Activated naive CD4-positive, alpha-beta T cell treated with anti-CD3 and anti-CD28 coated beads, Interleukin-2, amount 50 U/mL, for 24 hours (primary cell): ENCODE data around the gene TSPAN14.
A peak's percentile ranks its signal among the peaks of the same experiment; 100 is the strongest.
"Not testable (repeated sequence)": the region's sequence is repeated elsewhere in the genome, so short reads cannot be mapped to it uniquely, and the experiment has no call there.

ENCODE experiments used
- H3K27ac Mint-ChIP-seq: one replicate; pipeline ENCODE4 v1.8.0; 2021; ENCODE audit warnings: mild to moderate bottlenecking, mixed read lengths
- H3K27me3 Mint-ChIP-seq: one replicate; pipeline ENCODE4 v1.8.0; 2021; ENCODE audit warnings: mixed read lengths
- H3K36me3 Mint-ChIP-seq: one replicate; pipeline ENCODE4 v1.8.0; 2021; ENCODE audit warnings: mixed read lengths
- H3K4me1 Mint-ChIP-seq: one replicate; pipeline ENCODE4 v1.8.0; 2021; ENCODE audit warnings: mixed read lengths
- H3K4me3 Mint-ChIP-seq: one replicate; pipeline ENCODE4 v1.8.0; 2021; ENCODE audit warnings: mild to moderate bottlenecking, mixed read lengths
- H3K9me3 Mint-ChIP-seq: one replicate; pipeline ENCODE4 v1.8.0; 2021; ENCODE audit warnings: mixed read lengths

TSPAN14 gene

GRCh38 chr10:80524190-80524909 lies 70.2 kb downstream of the TSPAN14 start:
- Mint-ChIP-seq H3K4me1 (peaks cover 64% of the 10 kb centered on the region), H3K36me3 (peaks cover 2% of the 10 kb centered on the region), H3K27me3 (no peaks in the 10 kb centered on the region), H3K27ac (peak overlapping the region; percentile 51), H3K9me3 (no peaks in the 10 kb centered on the region), H3K4me3 (no peak overlapping the region)

GRCh38 chr10:80526218-80526617 lies 72.1 kb downstream of the TSPAN14 start:
- H3K36me3 Mint-ChIP-seq: no peaks in the 10 kb centered on the region
- H3K27me3 Mint-ChIP-seq: no peaks in the 10 kb centered on the region
- peak overlapping the region; percentile 49 for H3K4me3 Mint-ChIP-seq
- H3K4me1 Mint-ChIP-seq: peaks cover 77% of the 10 kb centered on the region
- H3K9me3 Mint-ChIP-seq: no peaks in the 10 kb centered on the region
- H3K27ac Mint-ChIP-seq: peak overlapping the region; percentile 78

GRCh38 chr10:80526742-80527141 lies 72.6 kb downstream of the TSPAN14 start:
- Mint-ChIP-seq H3K36me3 (no peaks in the 10 kb centered on the region), H3K27me3 (no peaks in the 10 kb centered on the region), H3K4me3 (peak overlapping the region; percentile 49), H3K27ac (peak overlapping the region; percentile 78), H3K4me1 (peaks cover 82% of the 10 kb centered on the region), H3K9me3 (no peaks in the 10 kb centered on the region)

- H3K27me3 Mint-ChIP-seq: no peaks in the 10 kb centered on the region
- no peak overlapping the region for H3K4me3 Mint-ChIP-seq
- no peaks in the 10 kb centered on the region for H3K36me3 Mint-ChIP-seq
- no peaks in the 10 kb centered on the region for H3K9me3 Mint-ChIP-seq
- peaks cover 90% of the 10 kb centered on the region for H3K4me1 Mint-ChIP-seq
- H3K27ac Mint-ChIP-seq: peak overlapping the region; percentile 83
Measured at GRCh38 chr10:80528185-80528700, 74.1 kb downstream of the TSPAN14 start.

GRCh38 chr10:80528901-80529300 lies 74.8 kb downstream of the TSPAN14 start:
- peaks cover 87% of the 10 kb centered on the region for H3K4me1 Mint-ChIP-seq
- no peaks in the 10 kb centered on the region for H3K27me3 Mint-ChIP-seq
- H3K4me3 Mint-ChIP-seq: peak overlapping the region; percentile 72
- H3K9me3 Mint-ChIP-seq: no peaks in the 10 kb centered on the region
- H3K27ac Mint-ChIP-seq: peak overlapping the region; percentile 83
- no peaks in the 10 kb centered on the region for H3K36me3 Mint-ChIP-seq

GRCh38 chr10:80529604-80530003 lies 75.5 kb downstream of the TSPAN14 start:
- Mint-ChIP-seq H3K36me3 (no peaks in the 10 kb centered on the region), H3K27ac (peak overlapping the region; percentile 83), H3K27me3 (no peaks in the 10 kb centered on the region), H3K9me3 (no peaks in the 10 kb centered on the region), H3K4me1 (peaks cover 80% of the 10 kb centered on the region), H3K4me3 (peak overlapping the region; percentile 72)

- Mint-ChIP-seq H3K4me1 (peaks cover 75% of the 10 kb centered on the region), H3K4me3 (peak overlapping the region; percentile 72), H3K27me3 (no peaks in the 10 kb centered on the region), H3K27ac (peak overlapping the region; percentile 83), H3K9me3 (no peaks in the 10 kb centered on the region), H3K36me3 (no peaks in the 10 kb centered on the region)
Measured at GRCh38 chr10:80530251-80530650, 76.1 kb downstream of the TSPAN14 start.

- Mint-ChIP-seq H3K4me1 (peaks cover 73% of the 10 kb centered on the region), H3K4me3 (peak overlapping the region; percentile 28), H3K9me3 (no peaks in the 10 kb centered on the region), H3K36me3 (no peaks in the 10 kb centered on the region), H3K27ac (peak overlapping the region; percentile 91), H3K27me3 (no peaks in the 10 kb centered on the region)
Measured at GRCh38 chr10:80530816-80531215, 76.7 kb downstream of the TSPAN14 start.

GRCh38 chr10:80532571-80532970 lies 78.5 kb downstream of the TSPAN14 start:
- Mint-ChIP-seq H3K4me1 (peaks cover 65% of the 10 kb centered on the region), H3K27ac (peak overlapping the region; percentile 80), H3K9me3 (no peaks in the 10 kb centered on the region), H3K36me3 (no peaks in the 10 kb centered on the region), H3K27me3 (no peaks in the 10 kb centered on the region), H3K4me3 (no peak overlapping the region)

- H3K9me3 Mint-ChIP-seq, H3K27me3 Mint-ChIP-seq, H3K27ac Mint-ChIP-seq, H3K36me3 Mint-ChIP-seq, H3K4me3 Mint-ChIP-seq: not testable (repeated sequence)
- H3K4me1 Mint-ChIP-seq: peaks cover 52% of the 10 kb centered on the region
Measured at GRCh38 chr10:80534059-80534458, 79.9 kb downstream of the TSPAN14 start.

- not testable (repeated sequence) for H3K9me3 Mint-ChIP-seq, H3K4me3 Mint-ChIP-seq, H3K36me3 Mint-ChIP-seq, H3K27me3 Mint-ChIP-seq, H3K27ac Mint-ChIP-seq
- H3K4me1 Mint-ChIP-seq: peaks cover 46% of the 10 kb centered on the region
Measured at GRCh38 chr10:80534646-80535045, 80.5 kb downstream of the TSPAN14 start.

GRCh38 chr10:80535671-80536360 lies 81.7 kb downstream of the TSPAN14 start:
- no peaks in the 10 kb centered on the region for H3K9me3 Mint-ChIP-seq

GRCh38 chr10:80536361-80536835 lies 82.3 kb downstream of the TSPAN14 start:
- Mint-ChIP-seq H3K27ac (peak overlapping the region; percentile 97), H3K9me3 (no peaks in the 10 kb centered on the region), H3K4me3 (peak overlapping the region; percentile 86), H3K4me1 (peaks cover 28% of the 10 kb centered on the region), H3K27me3 (no peaks in the 10 kb centered on the region), H3K36me3 (no peaks in the 10 kb centered on the region)

More at GRCh38 chr10:80535671-80536360, 81.7 kb downstream of the TSPAN14 start:
- peaks cover 34% of the 10 kb centered on the region for H3K4me1 Mint-ChIP-seq
- no peaks in the 10 kb centered on the region for H3K36me3 Mint-ChIP-seq
- peak overlapping the region; percentile 98 for H3K27ac Mint-ChIP-seq
- H3K4me3 Mint-ChIP-seq: peak overlapping the region; percentile 86
- H3K27me3 Mint-ChIP-seq: no peaks in the 10 kb centered on the region

GRCh38 chr10:80537086-80537735 lies 83.1 kb downstream of the TSPAN14 start:
- no peaks in the 10 kb centered on the region for H3K27me3 Mint-ChIP-seq
- H3K36me3 Mint-ChIP-seq: no peaks in the 10 kb centered on the region
- H3K9me3 Mint-ChIP-seq: no peaks in the 10 kb centered on the region
- H3K27ac Mint-ChIP-seq: peak overlapping the region; percentile 93
- peak overlapping the region; percentile 63 for H3K4me3 Mint-ChIP-seq
- H3K4me1 Mint-ChIP-seq: peaks cover 20% of the 10 kb centered on the region

- Mint-ChIP-seq H3K27ac (peak within 1 kb of the TSS; percentile 93), H3K9me3 (no peaks in the 10 kb centered on the region), H3K27me3 (no peaks in the 10 kb centered on the region), H3K4me1 (peaks cover 13% of the 10 kb centered on the region), H3K36me3 (no peaks in the 10 kb centered on the region), H3K4me3 (peak within 1 kb of the TSS; percentile 63)
Measured at GRCh38 chr10:80537736-80538480, 83.8 kb downstream of the TSPAN14 start, which contains the start of gene SH2D4B. SH2D4B (plus strand) TSS chr10:80537902; CDS start chr10:80538332, 430 bp downstream.
